Neural cell (in vitro differentiated cells): ENCODE measurements around the gene HOXC9.

Source experiments
- EP300 ChIP-seq: fragments of 450-650 bp; conservative IDR thresholded peaks from 2 replicates; pipeline ENCODE4 v1.6.1; 2014; ENCODE audit warnings: antibody characterized with exemption, mild to moderate bottlenecking, moderate library complexity; ENCODE audit not compliant: poor library complexity, severe bottlenecking
- EZH2 ChIP-seq: fragments of 200-600, 300-800 bp; shearing (Covaris generic), sonication (generic); IDR thresholded peaks from 2 replicates; pipeline ENCODE4 v1.6.1; 2014; ENCODE audit warnings: antibody characterized with exemption, low read length, borderline replicate concordance, mild to moderate bottlenecking; ENCODE audit not compliant: insufficient read depth, poor library complexity, severe bottlenecking
- MXI1 ChIP-seq: fragments of 450-650 bp; conservative IDR thresholded peaks from 2 replicates; pipeline ENCODE4 v1.6.1; 2014; ENCODE audit warnings: antibody characterized with exemption, mild to moderate bottlenecking; ENCODE audit not compliant: poor library complexity, severe bottlenecking
- REST ChIP-seq: IDR thresholded peaks from 2 replicates; pipeline ENCODE4 v1.6.1; 2012; ENCODE audit warnings: borderline replicate concordance
- SMC3 ChIP-seq: fragments of 450-650 bp; conservative IDR thresholded peaks from 2 replicates; pipeline ENCODE4 v1.6.1; 2014; ENCODE audit warnings: antibody characterized with exemption, mild to moderate bottlenecking, moderate library complexity; ENCODE audit not compliant: poor library complexity
- TAF1 ChIP-seq: IDR thresholded peaks from 2 replicates; pipeline ENCODE4 v1.6.1; 2012; ENCODE audit warnings: low read depth
- TF ChIP-seq, protein P1 (sequence below): fragments of 450-650 bp; IDR thresholded peaks from 2 replicates; pipeline ENCODE4 v1.5.1; 2014; ENCODE audit warnings: antibody characterized with exemption, mild to moderate bottlenecking, moderate library complexity; ENCODE audit not compliant: poor library complexity, severe bottlenecking

GRCh38 chr12:54035568-54036264 is 35.8 kb downstream of the HOXC9 start:
- TF ChIP-seq, protein P1, sequence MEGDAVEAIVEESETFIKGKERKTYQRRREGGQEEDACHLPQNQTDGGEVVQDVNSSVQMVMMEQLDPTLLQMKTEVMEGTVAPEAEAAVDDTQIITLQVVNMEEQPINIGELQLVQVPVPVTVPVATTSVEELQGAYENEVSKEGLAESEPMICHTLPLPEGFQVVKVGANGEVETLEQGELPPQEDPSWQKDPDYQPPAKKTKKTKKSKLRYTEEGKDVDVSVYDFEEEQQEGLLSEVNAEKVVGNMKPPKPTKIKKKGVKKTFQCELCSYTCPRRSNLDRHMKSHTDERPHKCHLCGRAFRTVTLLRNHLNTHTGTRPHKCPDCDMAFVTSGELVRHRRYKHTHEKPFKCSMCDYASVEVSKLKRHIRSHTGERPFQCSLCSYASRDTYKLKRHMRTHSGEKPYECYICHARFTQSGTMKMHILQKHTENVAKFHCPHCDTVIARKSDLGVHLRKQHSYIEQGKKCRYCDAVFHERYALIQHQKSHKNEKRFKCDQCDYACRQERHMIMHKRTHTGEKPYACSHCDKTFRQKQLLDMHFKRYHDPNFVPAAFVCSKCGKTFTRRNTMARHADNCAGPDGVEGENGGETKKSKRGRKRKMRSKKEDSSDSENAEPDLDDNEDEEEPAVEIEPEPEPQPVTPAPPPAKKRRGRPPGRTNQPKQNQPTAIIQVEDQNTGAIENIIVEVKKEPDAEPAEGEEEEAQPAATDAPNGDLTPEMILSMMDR: no peak
- TF ChIP-seq EZH2 (no peak), SMC3 (no peak), EP300 (no peak), TAF1 (no peak), MXI1 (no peak), REST (no peak)
